ENCODE results near the gene MFSD2B.

Gene MFSD2B

DNA sequence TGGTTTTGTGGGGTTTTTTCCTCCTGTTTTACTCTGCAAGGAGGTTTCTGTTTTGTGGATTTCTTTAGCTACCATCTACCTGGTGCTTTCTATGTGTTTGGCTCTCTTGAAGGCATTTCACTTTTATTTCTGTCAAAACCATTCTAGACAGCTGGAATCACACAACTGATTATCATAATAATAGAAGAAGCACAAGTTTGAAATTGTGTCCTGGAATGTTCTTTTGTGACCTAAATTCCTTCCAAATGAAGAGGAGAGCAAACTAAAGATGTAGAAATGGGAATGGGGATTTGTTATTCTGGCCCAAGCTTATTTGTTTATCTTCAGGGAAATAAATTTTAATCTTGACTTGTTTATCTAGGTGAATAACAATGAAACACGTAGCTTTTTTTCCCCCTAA lies 17.0 kb upstream of the MFSD2B start:
- no peak overlapping the region for H3K9ac ChIP-seq
- H3K79me2 ChIP-seq (ENCODE audit: insufficient read depth, low read depth): no peaks in the 10 kb centered on the region
- H3K4me1 ChIP-seq (ENCODE audit: low read depth, poor library complexity, severe bottlenecking): peaks cover 3% of the 10 kb centered on the region
- H3K27ac ChIP-seq: no peak overlapping the region
- TF ChIP-seq, protein P1, sequence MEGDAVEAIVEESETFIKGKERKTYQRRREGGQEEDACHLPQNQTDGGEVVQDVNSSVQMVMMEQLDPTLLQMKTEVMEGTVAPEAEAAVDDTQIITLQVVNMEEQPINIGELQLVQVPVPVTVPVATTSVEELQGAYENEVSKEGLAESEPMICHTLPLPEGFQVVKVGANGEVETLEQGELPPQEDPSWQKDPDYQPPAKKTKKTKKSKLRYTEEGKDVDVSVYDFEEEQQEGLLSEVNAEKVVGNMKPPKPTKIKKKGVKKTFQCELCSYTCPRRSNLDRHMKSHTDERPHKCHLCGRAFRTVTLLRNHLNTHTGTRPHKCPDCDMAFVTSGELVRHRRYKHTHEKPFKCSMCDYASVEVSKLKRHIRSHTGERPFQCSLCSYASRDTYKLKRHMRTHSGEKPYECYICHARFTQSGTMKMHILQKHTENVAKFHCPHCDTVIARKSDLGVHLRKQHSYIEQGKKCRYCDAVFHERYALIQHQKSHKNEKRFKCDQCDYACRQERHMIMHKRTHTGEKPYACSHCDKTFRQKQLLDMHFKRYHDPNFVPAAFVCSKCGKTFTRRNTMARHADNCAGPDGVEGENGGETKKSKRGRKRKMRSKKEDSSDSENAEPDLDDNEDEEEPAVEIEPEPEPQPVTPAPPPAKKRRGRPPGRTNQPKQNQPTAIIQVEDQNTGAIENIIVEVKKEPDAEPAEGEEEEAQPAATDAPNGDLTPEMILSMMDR (conservative IDR thresholded peaks at IDR 0.05; ENCODE audit: low read depth, low read length): no peak
- no peak overlapping the region for H2AFZ ChIP-seq (ENCODE audit: low read depth)
- no peaks in the 10 kb centered on the region for H3K36me3 ChIP-seq (ENCODE audit: insufficient read depth)
- H4K20me1 ChIP-seq (ENCODE audit: insufficient read depth): no peaks in the 10 kb centered on the region
- no peaks in the 10 kb centered on the region for H3K27me3 ChIP-seq (ENCODE audit: insufficient read depth, low read depth)
- H3K4me2 ChIP-seq: no peak overlapping the region
- no peak overlapping the region for H3K4me3 ChIP-seq (IDR thresholded peaks at IDR 0.05; ENCODE audit: insufficient read depth, low read depth, low read length)

DNA sequence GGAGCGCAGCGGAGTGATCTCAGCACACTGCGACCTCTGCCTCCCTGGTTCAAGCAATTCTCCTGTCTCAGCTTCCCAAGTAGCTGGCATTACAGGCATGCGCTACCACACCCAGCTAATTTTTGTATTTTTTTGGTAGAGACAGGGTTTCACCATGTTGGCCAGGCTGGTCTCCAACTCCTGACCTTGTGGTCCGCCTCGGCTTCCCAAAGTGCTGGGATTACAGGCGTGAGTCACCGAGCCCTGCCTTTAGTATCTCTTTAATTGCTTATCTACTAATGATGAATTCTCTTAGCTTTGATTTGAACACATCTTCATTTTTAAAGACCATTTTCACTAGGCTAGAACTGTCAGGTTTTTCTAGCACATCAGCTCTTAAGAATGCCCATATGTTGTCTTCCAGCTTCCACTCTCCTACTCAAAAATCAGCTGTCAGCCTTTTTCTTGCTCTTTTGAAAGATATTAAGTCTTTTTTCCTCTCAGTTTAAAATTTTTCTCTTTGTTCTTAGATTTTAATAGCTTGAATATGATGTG lies 16.1 kb upstream of the MFSD2B start:
- Histone ChIP-seq H3K36me3 (ENCODE audit: insufficient read depth) (no peaks in the 10 kb centered on the region), H3K27me3 (ENCODE audit: insufficient read depth, low read depth) (no peaks in the 10 kb centered on the region), H4K20me1 (ENCODE audit: insufficient read depth) (no peaks in the 10 kb centered on the region), H3K79me2 (ENCODE audit: insufficient read depth, low read depth) (no peaks in the 10 kb centered on the region), H3K4me3 (IDR thresholded peaks at IDR 0.05; ENCODE audit: insufficient read depth, low read depth, low read length) (no peak overlapping the region), H3K4me2 (no peak overlapping the region), H3K4me1 (ENCODE audit: low read depth, poor library complexity, severe bottlenecking) (peaks cover 3% of the 10 kb centered on the region), H3K9ac (no peak overlapping the region), H2AFZ (ENCODE audit: low read depth) (no peak overlapping the region), H3K27ac (no peak overlapping the region)
- TF ChIP-seq, protein P1 (conservative IDR thresholded peaks at IDR 0.05; ENCODE audit: low read depth, low read length): no peak

DNA sequence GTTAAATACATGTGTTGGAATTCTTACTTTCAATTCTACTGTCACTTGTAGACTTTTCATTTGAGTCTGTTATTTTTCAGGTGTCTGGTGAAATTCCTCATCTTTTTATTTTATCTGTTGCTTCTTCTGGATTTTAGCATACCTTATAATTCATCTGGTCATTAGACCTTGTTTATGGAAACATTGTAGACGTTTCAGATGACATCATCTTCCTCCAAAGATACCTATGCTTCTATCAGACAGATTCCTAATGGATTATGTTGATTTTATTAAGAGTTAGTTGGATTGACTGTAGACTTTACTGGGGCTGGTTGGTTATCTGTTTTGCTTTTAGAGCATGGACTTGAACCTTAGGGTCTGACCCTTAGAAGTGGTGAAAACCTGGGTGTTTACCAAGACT lies 15.3 kb upstream of the MFSD2B start:
- Histone ChIP-seq H3K27ac (no peak overlapping the region), H3K27me3 (ENCODE audit: insufficient read depth, low read depth) (no peaks in the 10 kb centered on the region), H3K36me3 (ENCODE audit: insufficient read depth) (peaks cover under 1% of the 10 kb centered on the region; the same call in 1 of the 2 replicates), H3K4me3 (IDR thresholded peaks at IDR 0.05; ENCODE audit: insufficient read depth, low read depth, low read length) (no peak overlapping the region), H4K20me1 (ENCODE audit: insufficient read depth) (no peaks in the 10 kb centered on the region), H3K79me2 (ENCODE audit: insufficient read depth, low read depth) (no peaks in the 10 kb centered on the region), H3K4me2 (no peak overlapping the region), H3K4me1 (ENCODE audit: low read depth, poor library complexity, severe bottlenecking) (peaks cover 3% of the 10 kb centered on the region), H3K9ac (no peak overlapping the region), H2AFZ (ENCODE audit: low read depth) (no peak overlapping the region)
- TF ChIP-seq, protein P1 (conservative IDR thresholded peaks at IDR 0.05; ENCODE audit: low read depth, low read length): no peak

- Histone ChIP-seq H3K36me3 (ENCODE audit: insufficient read depth) (no peaks in the 10 kb centered on the region), H3K27ac (no peak overlapping the region), H3K79me2 (ENCODE audit: insufficient read depth, low read depth) (no peaks in the 10 kb centered on the region), H3K27me3 (ENCODE audit: insufficient read depth, low read depth) (no peaks in the 10 kb centered on the region), H4K20me1 (ENCODE audit: insufficient read depth) (no peaks in the 10 kb centered on the region), H3K9ac (no peak overlapping the region), H3K4me3 (IDR thresholded peaks at IDR 0.05; ENCODE audit: insufficient read depth, low read depth, low read length) (no peak overlapping the region), H3K4me2 (no peak overlapping the region), H2AFZ (ENCODE audit: low read depth) (no peak overlapping the region), H3K4me1 (ENCODE audit: low read depth, poor library complexity, severe bottlenecking) (no peaks in the 10 kb centered on the region)
- TF ChIP-seq, protein P1 (conservative IDR thresholded peaks at IDR 0.05; ENCODE audit: low read depth, low read length): no peak
These were observed 2.2 kb upstream of the MFSD2B start for GRCh38 chr2:24007693-24008092.
